ENCODE measurements around the gene GNAZ.

The GNAZ gene

GRCh38 chr22:23058063-23058462 lies 12.3 kb upstream of the GNAZ start:
- Histone ChIP-seq H3K27ac (replicated peaks; ENCODE audit: low read length) (no peak overlapping the region), H3K36me3 (replicated peaks in 1 of 2; ENCODE audit: control insufficient read depth in 2 of 2, insufficient read depth in 2 of 2, low read length in 2 of 2) (no peaks in the 10 kb centered on the region), H3K79me1 (ENCODE audit: low read depth, low read length) (no peaks in the 10 kb centered on the region), H2AFZ (ENCODE audit: low read length) (no peak overlapping the region), H3K27me3 (ENCODE audit: control insufficient read depth in 3 of 3, insufficient read depth in 3 of 3, low read depth in 1 of 3, low read length in 3 of 3) (peaks cover 0 to 17% (median 0%) of the 10 kb centered on the region in 3 experiments), H3K4ac (ENCODE audit: low read length) (no peak overlapping the region), H2AK5ac (ENCODE audit: low read depth, low read length) (no peak overlapping the region), H3K4me3 (ENCODE audit: low read length in 2 of 2) (no peak overlapping the region), H3K4me1 (ENCODE audit: control insufficient read depth in 2 of 2, insufficient read depth in 1 of 2, low read depth in 1 of 2, low read length in 2 of 2) (no peaks in the 10 kb centered on the region), H3K18ac (ENCODE audit: low read length) (no peak overlapping the region), H3K9ac (ENCODE audit: low read depth, low read length, poor library complexity) (no peak overlapping the region), H2BK120ac (ENCODE audit: low read depth, low read length) (no peak overlapping the region), H4K91ac (ENCODE audit: low read depth, low read length, poor library complexity) (no peak overlapping the region), H3K14ac (ENCODE audit: low read length) (no peak overlapping the region), H2BK5ac (ENCODE audit: low read length) (no peak overlapping the region), H4K8ac (ENCODE audit: low read depth, low read length) (no peak overlapping the region), H3K23ac (ENCODE audit: low read depth, low read length, poor library complexity) (no peak overlapping the region), H3K9me3 (replicated peaks in 1 of 2; ENCODE audit: control insufficient read depth in 2 of 2, insufficient read depth in 1 of 2, low read depth in 1 of 2, low read length in 2 of 2) (peaks cover 0 to 2% of the 10 kb centered on the region in 2 donors), H2BK15ac (ENCODE audit: low read length) (no peak overlapping the region), H3K4me2 (ENCODE audit: insufficient read depth, low read length, poor library complexity, severe bottlenecking) (no peak overlapping the region), H2BK12ac (ENCODE audit: low read length) (no peak overlapping the region)
- no peak for DNase-seq (ENCODE audit: low spot score)
- WGBS, 2 donors (ENCODE audit: extremely low coverage in 2 of 2, insufficient read length in 2 of 2, insufficient replicate concordance in 1 of 2), result no CpG with 5 or more reads among the region's 2 CpGs

- H2BK5ac ChIP-seq (ENCODE audit: low read length), result no peak overlapping the region
- no peak overlapping the region for H2BK120ac ChIP-seq (ENCODE audit: low read depth, low read length)
- no peaks in the 10 kb centered on the region for H3K4me1 ChIP-seq (ENCODE audit: control insufficient read depth in 2 of 2, insufficient read depth in 1 of 2, low read depth in 1 of 2, low read length in 2 of 2)
- H3K18ac ChIP-seq (ENCODE audit: low read length), result peak overlapping the region; percentile 11
- H4K91ac ChIP-seq (ENCODE audit: low read depth, low read length, poor library complexity), result no peak overlapping the region
- H2BK12ac ChIP-seq (ENCODE audit: low read length), result no peak overlapping the region
- H4K8ac ChIP-seq (ENCODE audit: low read depth, low read length), result no peak overlapping the region
- H3K14ac ChIP-seq (ENCODE audit: low read length), result no peak overlapping the region
- H3K4me3 ChIP-seq (ENCODE audit: low read length in 2 of 2), result no peak overlapping the region
- H3K79me1 ChIP-seq (ENCODE audit: low read depth, low read length), result no peaks in the 10 kb centered on the region
- no peak overlapping the region for H2BK15ac ChIP-seq (ENCODE audit: low read length)
- H3K36me3 ChIP-seq (replicated peaks in 1 of 2; ENCODE audit: control insufficient read depth in 2 of 2, insufficient read depth in 2 of 2, low read length in 2 of 2), result no peaks in the 10 kb centered on the region
- H3K23ac ChIP-seq (ENCODE audit: low read depth, low read length, poor library complexity), result peak overlapping the region; percentile 4
- peaks cover 0 to 22% (median 0%) of the 10 kb centered on the region in 3 experiments for H3K27me3 ChIP-seq (ENCODE audit: control insufficient read depth in 3 of 3, insufficient read depth in 3 of 3, low read depth in 1 of 3, low read length in 3 of 3)
- no peak overlapping the region for H3K9ac ChIP-seq (ENCODE audit: low read depth, low read length, poor library complexity)
- H3K9me3 ChIP-seq (replicated peaks in 1 of 2; ENCODE audit: control insufficient read depth in 2 of 2, insufficient read depth in 1 of 2, low read depth in 1 of 2, low read length in 2 of 2), result peaks cover 0 to 2% of the 10 kb centered on the region in 2 donors
- DNase-seq (ENCODE audit: low spot score), result no peak
- H2AK5ac ChIP-seq (ENCODE audit: low read depth, low read length), result no peak overlapping the region
- no peak overlapping the region for H3K4me2 ChIP-seq (ENCODE audit: insufficient read depth, low read length, poor library complexity, severe bottlenecking)
- no peak overlapping the region for H3K4ac ChIP-seq (ENCODE audit: low read length)
- no peak overlapping the region for H2AFZ ChIP-seq (ENCODE audit: low read length)
- WGBS, 2 donors (ENCODE audit: extremely low coverage in 2 of 2, insufficient read length in 2 of 2, insufficient replicate concordance in 1 of 2), result no CpG with 5 or more reads among the region's 9 CpGs
- H3K27ac ChIP-seq (replicated peaks; ENCODE audit: low read length), result no peak overlapping the region
Measured at GRCh38 chr22:23058481-23059283, 11.6 kb upstream of the GNAZ start.

GRCh38 chr22:23059284-23059948 lies 10.9 kb upstream of the GNAZ start:
- H3K4me1 ChIP-seq (ENCODE audit: control insufficient read depth in 2 of 2, insufficient read depth in 1 of 2, low read depth in 1 of 2, low read length in 2 of 2), result no peaks in the 10 kb centered on the region
- H3K4me3 ChIP-seq (ENCODE audit: low read length in 2 of 2), result no peak overlapping the region
- no CpG with 5 or more reads among the region's 24 CpGs for WGBS, 2 donors (ENCODE audit: extremely low coverage in 2 of 2, insufficient read length in 2 of 2, insufficient replicate concordance in 1 of 2)
- no peak overlapping the region for H4K8ac ChIP-seq (ENCODE audit: low read depth, low read length)
- H3K27me3 ChIP-seq (ENCODE audit: control insufficient read depth in 3 of 3, insufficient read depth in 3 of 3, low read depth in 1 of 3, low read length in 3 of 3), result peaks cover 0 to 22% (median 0%) of the 10 kb centered on the region in 3 experiments
- no peak overlapping the region for H2BK120ac ChIP-seq (ENCODE audit: low read depth, low read length)
- no peak overlapping the region for H2BK12ac ChIP-seq (ENCODE audit: low read length)
- H2AK5ac ChIP-seq (ENCODE audit: low read depth, low read length), result no peak overlapping the region
- no peak overlapping the region for H4K91ac ChIP-seq (ENCODE audit: low read depth, low read length, poor library complexity)
- H2BK15ac ChIP-seq (ENCODE audit: low read length), result no peak overlapping the region
- H3K36me3 ChIP-seq (replicated peaks in 1 of 2; ENCODE audit: control insufficient read depth in 2 of 2, insufficient read depth in 2 of 2, low read length in 2 of 2), result no peaks in the 10 kb centered on the region
- H3K14ac ChIP-seq (ENCODE audit: low read length), result no peak overlapping the region
- no peak overlapping the region for H3K9ac ChIP-seq (ENCODE audit: low read depth, low read length, poor library complexity)
- no peak overlapping the region for H2AFZ ChIP-seq (ENCODE audit: low read length)
- no peak overlapping the region for H3K4me2 ChIP-seq (ENCODE audit: insufficient read depth, low read length, poor library complexity, severe bottlenecking)
- no peak for DNase-seq (ENCODE audit: low spot score)
- H3K79me1 ChIP-seq (ENCODE audit: low read depth, low read length), result no peaks in the 10 kb centered on the region
- no peak overlapping the region for H3K18ac ChIP-seq (ENCODE audit: low read length)
- peaks cover 0 to 2% of the 10 kb centered on the region in 2 donors for H3K9me3 ChIP-seq (replicated peaks in 1 of 2; ENCODE audit: control insufficient read depth in 2 of 2, insufficient read depth in 1 of 2, low read depth in 1 of 2, low read length in 2 of 2)
- H3K23ac ChIP-seq (ENCODE audit: low read depth, low read length, poor library complexity), result peak overlapping the region; percentile 35
- H2BK5ac ChIP-seq (ENCODE audit: low read length), result no peak overlapping the region
- no peak overlapping the region for H3K4ac ChIP-seq (ENCODE audit: low read length)
- no peak overlapping the region for H3K27ac ChIP-seq (replicated peaks; ENCODE audit: low read length)

Measured in neuronal stem cell (in vitro differentiated cells).